Measurements from ENCODE around the gene ZNF546. TPM values are rescaled to one million over a fixed set of nuclear protein-coding genes. Genes with fewer than 3 reads are reported as not detected.

ZNF546 gene
- polyA plus RNA-seq, 2 of the 4 experiments (the other 2 are of a cell fraction), result 3.8 to 6.4 TPM

DNA sequence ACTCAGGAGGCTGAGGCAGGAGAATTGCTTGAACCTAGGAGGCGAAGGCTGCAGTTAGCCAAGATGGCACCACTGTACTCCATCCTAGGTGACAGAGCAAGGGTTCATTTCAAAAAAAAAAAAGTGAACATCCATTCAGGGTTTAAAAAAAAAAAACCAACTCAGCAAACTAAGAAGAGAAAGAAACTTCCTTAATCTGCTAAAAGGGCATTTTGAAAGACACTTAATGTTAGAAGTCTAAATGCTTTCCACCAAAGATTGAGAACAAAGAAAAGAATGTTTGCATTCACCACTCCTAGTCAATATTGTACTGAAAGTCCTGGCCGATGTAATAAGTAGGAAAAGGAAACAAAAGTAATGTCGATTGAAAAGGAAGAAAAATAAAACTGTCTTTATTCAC, 33.0 kb upstream of the ZNF546 start:
- 41% methylated on average over 3 of the region's 3 CpGs for WGBS (ENCODE audit: missing lambda C conversion rate)
- Histone ChIP-seq H3K4me3 (no peak overlapping the region), H3K4me2 (no peak overlapping the region), H3K9me3 (no peaks in the 10 kb centered on the region), H3K4me1 (peaks cover 17% of the 10 kb centered on the region), H3K27ac (peak overlapping the region in 1 of 2 experiments; percentile 38; a peak in 1 of 6 replicates)
- ChIA-PET CTCF (no interaction called here), POLR2A (no interaction called here)
- DNase-seq (ENCODE audit: low read depth in 1 of 2, low spot score in 1 of 2) (no peak), ATAC-seq (no peak), FAIRE-seq (peak; percentile 98)
- TF ChIP-seq ESRRA (IDR thresholded peaks at IDR 0.05; ENCODE audit: borderline replicate concordance, low read length), result no peak
- TF ChIP-seq MAFK (IDR thresholded peaks at IDR 0.05; ENCODE audit: partially characterized antibody), result peak; percentile 69
- TF ChIP-seq EHMT2 (IDR thresholded peaks at IDR 0.05; ENCODE audit: low read depth), result no peak
- TF ChIP-seq POLR2AphosphoS2 (conservative IDR thresholded peaks at IDR 0.05; ENCODE audit: low read length), result no peak
- no peak for TF ChIP-seq CBX2 (IDR thresholded peaks at IDR 0.05; ENCODE audit: borderline replicate concordance, low read depth)
- TF ChIP-seq, protein P1, sequence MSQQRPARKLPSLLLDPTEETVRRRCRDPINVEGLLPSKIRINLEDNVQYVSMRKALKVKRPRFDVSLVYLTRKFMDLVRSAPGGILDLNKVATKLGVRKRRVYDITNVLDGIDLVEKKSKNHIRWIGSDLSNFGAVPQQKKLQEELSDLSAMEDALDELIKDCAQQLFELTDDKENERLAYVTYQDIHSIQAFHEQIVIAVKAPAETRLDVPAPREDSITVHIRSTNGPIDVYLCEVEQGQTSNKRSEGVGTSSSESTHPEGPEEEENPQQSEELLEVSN (IDR thresholded peaks at IDR 0.05; ENCODE audit: borderline replicate concordance, low read depth), result no peak
- TF ChIP-seq ZSCAN20 (CRISPR knock-in tag; IDR thresholded peaks at IDR 0.05), result no peak
- no peak for TF ChIP-seq CBX8 (IDR thresholded peaks at IDR 0.05)

DNA sequence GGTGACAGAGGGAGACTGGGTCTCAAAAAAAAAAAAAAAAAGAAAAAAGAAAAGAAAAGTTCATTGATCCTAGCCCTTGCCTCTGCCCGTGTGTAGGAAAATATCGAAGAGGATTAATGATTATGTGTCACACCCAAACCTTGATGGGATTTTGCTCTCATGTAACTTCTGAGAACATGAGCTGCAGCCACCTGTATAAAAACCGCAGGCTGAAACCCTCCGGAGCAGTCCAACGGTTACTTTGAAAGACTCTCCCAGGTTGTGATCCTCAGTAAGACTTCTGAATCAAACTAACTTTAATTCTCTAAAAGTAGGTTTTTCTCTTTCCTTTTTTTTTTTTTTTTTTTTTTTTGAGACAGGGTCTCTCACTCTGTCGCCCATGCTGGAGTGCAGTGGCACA, 30.2 kb upstream of the ZNF546 start:
- Histone ChIP-seq H3K27ac (no peak overlapping the region), H3K9me3 (no peaks in the 10 kb centered on the region), H3K4me1 (peaks cover 11% of the 10 kb centered on the region), H3K4me2 (no peak overlapping the region), H3K4me3 (no peak overlapping the region)
- POLR2A ChIA-PET, result no interaction called here
- WGBS (ENCODE audit: missing lambda C conversion rate), result 91% methylated on average over 6 of the region's 6 CpGs
- CTCF ChIA-PET, result interaction anchor here (0.6 to 7.7 kb wide), 6 partner anchors 14 to 174 kb away, joined by 3 to 137 read pairs (median 5); partner anchors contain the start of gene FBL
- FAIRE-seq (no peak), ATAC-seq (no peak), DNase-seq (ENCODE audit: low read depth in 1 of 2, low spot score in 1 of 2) (no peak)
- no peak for TF ChIP-seq ZSCAN20 (CRISPR knock-in tag; IDR thresholded peaks at IDR 0.05)
- no peak for TF ChIP-seq KDM5A (IDR thresholded peaks at IDR 0.05)
- TF ChIP-seq BHLHE40 (IDR thresholded peaks at IDR 0.05; ENCODE audit: low read depth, low read length), result no peak
- no peak for TF ChIP-seq RFX5 (IDR thresholded peaks at IDR 0.05)
- TF ChIP-seq POLR2AphosphoS2 (conservative IDR thresholded peaks at IDR 0.05; ENCODE audit: low read length), result no peak
- TF ChIP-seq MAX (IDR thresholded peaks at IDR 0.05), result no peak
- no peak for TF ChIP-seq HOXA7 (CRISPR knock-in tag; IDR thresholded peaks at IDR 0.05)
- TF ChIP-seq, protein P2, sequence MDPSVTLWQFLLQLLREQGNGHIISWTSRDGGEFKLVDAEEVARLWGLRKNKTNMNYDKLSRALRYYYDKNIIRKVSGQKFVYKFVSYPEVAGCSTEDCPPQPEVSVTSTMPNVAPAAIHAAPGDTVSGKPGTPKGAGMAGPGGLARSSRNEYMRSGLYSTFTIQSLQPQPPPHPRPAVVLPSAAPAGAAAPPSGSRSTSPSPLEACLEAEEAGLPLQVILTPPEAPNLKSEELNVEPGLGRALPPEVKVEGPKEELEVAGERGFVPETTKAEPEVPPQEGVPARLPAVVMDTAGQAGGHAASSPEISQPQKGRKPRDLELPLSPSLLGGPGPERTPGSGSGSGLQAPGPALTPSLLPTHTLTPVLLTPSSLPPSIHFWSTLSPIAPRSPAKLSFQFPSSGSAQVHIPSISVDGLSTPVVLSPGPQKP (IDR thresholded peaks at IDR 0.05; ENCODE audit: low read depth, low read length), result no peak
- no peak for TF ChIP-seq RAD21 (conservative IDR thresholded peaks at IDR 0.05 in 1 of 2, IDR thresholded peaks at IDR 0.05 in 1 of 2)
- TF ChIP-seq KDM1A (IDR thresholded peaks at IDR 0.05; ENCODE audit: low read depth), result no peak
- no peak for TF ChIP-seq ZNF302 (CRISPR knock-in tag; IDR thresholded peaks at IDR 0.05)
- no peak for TF ChIP-seq ATOH8 (CRISPR knock-in tag; IDR thresholded peaks at IDR 0.05; ENCODE audit: low read depth)
- TF ChIP-seq EP300 (IDR thresholded peaks at IDR 0.05), result no peak
- TF ChIP-seq FOXS1 (CRISPR knock-in tag; IDR thresholded peaks at IDR 0.05), result no peak

DNA sequence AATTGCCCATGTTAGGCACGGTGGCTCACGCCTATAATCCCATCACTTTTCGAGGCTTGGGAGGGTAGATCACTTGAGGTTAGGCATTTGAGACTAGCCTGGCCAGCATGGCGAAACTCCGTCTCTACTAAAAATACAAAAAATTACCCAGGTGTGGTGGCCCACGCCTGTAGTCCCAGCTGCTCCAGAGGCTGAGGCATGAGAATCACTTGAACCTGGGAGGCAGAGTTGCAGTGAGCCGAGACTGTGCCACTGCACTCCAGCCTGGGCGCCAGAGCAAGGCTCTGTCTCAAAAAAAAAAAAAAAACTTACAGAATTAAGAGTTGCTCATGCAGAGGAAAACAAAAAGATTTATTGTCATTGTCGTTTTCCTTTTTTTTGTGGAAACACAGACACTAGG, 29.3 kb upstream of the ZNF546 start:
- H3K27ac ChIP-seq, result 0 out of 6 replicates have a peak overlapping the region, but pooled peaks of 1 of the 2 experiments have one; percentile 15
- DNase-seq (ENCODE audit: low read depth in 1 of 2, low spot score in 1 of 2) (no peak), FAIRE-seq (no peak), ATAC-seq (no peak)
- peaks cover 18% of the 10 kb centered on the region for H3K4me1 ChIP-seq
- 86% methylated on average over 9 of the region's 9 CpGs for WGBS (ENCODE audit: missing lambda C conversion rate)
- ChIA-PET CTCF (interaction anchor here (0.9 to 7.7 kb wide), 6 partner anchors 13 to 176 kb away, joined by 3 to 137 read pairs (median 36); partner anchors contain the start of gene FBL), POLR2A (no interaction called here)
- no peak overlapping the region for H3K4me2 ChIP-seq
- H3K4me3 ChIP-seq, result no peak overlapping the region
- TF ChIP-seq HOXA7 (CRISPR knock-in tag; IDR thresholded peaks at IDR 0.05) (no peak), CBX2 (IDR thresholded peaks at IDR 0.05; ENCODE audit: borderline replicate concordance, low read depth) (no peak), JUNB (IDR thresholded peaks at IDR 0.05) (no peak), POLR2AphosphoS2 (conservative IDR thresholded peaks at IDR 0.05; ENCODE audit: low read length) (no peak), KDM1A (IDR thresholded peaks at IDR 0.05; ENCODE audit: low read depth) (no peak), CEBPB (IDR thresholded peaks at IDR 0.05) (no peak), ZC3H11A (IDR thresholded peaks at IDR 0.05) (no peak), MAZ (IDR thresholded peaks at IDR 0.05; ENCODE audit: borderline replicate concordance, low read depth, low read length) (no peak), RCOR1 (IDR thresholded peaks at IDR 0.05; ENCODE audit: low read depth, low read length) (no peak), CBX8 (IDR thresholded peaks at IDR 0.05) (no peak), EHF (CRISPR knock-in tag; IDR thresholded peaks at IDR 0.05) (no peak), RARB (CRISPR knock-in tag; IDR thresholded peaks at IDR 0.05) (no peak), HDAC2 (IDR thresholded peaks at IDR 0.05) (no peak), USF2 (IDR thresholded peaks at IDR 0.05) (no peak), JUN (IDR thresholded peaks at IDR 0.05) (no peak)
- H3K9me3 ChIP-seq, result no peaks in the 10 kb centered on the region
